MM.1S (cell line): ENCODE results near the gene SYK.

ENCODE experiments used
- DNase-seq: peaks from one replicate; pipeline ENCODE4 v3.0.0-alpha.2; 2015
- H2AFZ ChIP-seq: fragments of 300-600 bp; sonication (generic); 2 replicates; pipeline ENCODE4 v1.6.0; 2016; ENCODE audit warnings: antibody characterized with exemption, low read length
- H3F3A ChIP-seq: fragments of 300-600 bp; sonication (generic); 2 replicates; pipeline ENCODE4 v1.6.1; 2016; ENCODE audit warnings: mild to moderate bottlenecking, antibody characterized with exemption, low read length, moderate library complexity, mixed read lengths; ENCODE audit not compliant: insufficient read depth
- H3K27ac ChIP-seq: fragments of 300-600 bp; sonication (generic); 2 replicates; pipeline ENCODE4 v1.5.1; 2016; ENCODE audit warnings: mild to moderate bottlenecking, low read length
- H3K27me3 ChIP-seq: fragments of 300-600 bp; sonication (generic); replicated peaks from 2 replicates; pipeline ENCODE4 v1.6.0; 2016; ENCODE audit warnings: low read length; ENCODE audit not compliant: insufficient read depth
- H3K36me3 ChIP-seq: fragments of 300-600 bp; sonication (generic); replicated peaks from 2 replicates; pipeline ENCODE4 v1.6.1; 2016; ENCODE audit warnings: mild to moderate bottlenecking, low read length, mixed read lengths; ENCODE audit not compliant: insufficient read depth
- H3K4me1 ChIP-seq: fragments of 300-600 bp; sonication (generic); 2 replicates; pipeline ENCODE4 v1.6.1; 2016; ENCODE audit warnings: low read length, mixed read lengths
- H3K4me2 ChIP-seq: fragments of 300-600 bp; sonication (generic); 2 replicates; pipeline ENCODE4 v1.6.0; 2016; ENCODE audit warnings: low read depth, low read length
- H3K4me3 ChIP-seq: fragments of 300-600 bp; sonication (generic); 2 replicates; pipeline ENCODE4 v1.5.1; 2016; ENCODE audit warnings: low read length, mixed read lengths
- H3K79me2 ChIP-seq: fragments of 300-600 bp; sonication (generic); 2 replicates; pipeline ENCODE4 v1.6.1; 2016; ENCODE audit warnings: mixed run types, low read length, mixed read lengths
- H3K9ac ChIP-seq: fragments of 300-600 bp; sonication (generic); 2 replicates; pipeline ENCODE4 v1.6.1; 2016; ENCODE audit warnings: low read length, mixed read lengths
- H3K9me2 ChIP-seq: fragments of 300-600 bp; sonication (generic); replicated peaks from 2 replicates; pipeline ENCODE4 v1.6.1; 2016; ENCODE audit warnings: mild to moderate bottlenecking, low read length, mixed read lengths; ENCODE audit not compliant: insufficient read depth
- H3K9me3 ChIP-seq: fragments of 300-600 bp; sonication (generic); replicated peaks from 2 replicates; pipeline ENCODE4 v1.6.1; 2016; ENCODE audit warnings: mild to moderate bottlenecking, low read length, mixed read lengths; ENCODE audit not compliant: insufficient read depth
- H4K20me1 ChIP-seq: fragments of 300-600 bp; sonication (generic); 2 replicates; pipeline ENCODE4 v1.6.1; 2016; ENCODE audit warnings: mild to moderate bottlenecking, low read length, moderate library complexity, mixed read lengths; ENCODE audit not compliant: insufficient read depth
- CTCF ChIP-seq: fragments of 300-600 bp; sonication (generic); IDR thresholded peaks from 2 replicates; pipeline ENCODE4 v1.5.1; 2016; ENCODE audit warnings: antibody characterized with exemption, low read length, mixed read lengths
- EZH2 ChIP-seq: fragments of 300-600 bp; sonication (generic); optimal IDR thresholded peaks from 2 replicates; pipeline ENCODE3; 2017; ENCODE audit warnings: low read depth, mild to moderate bottlenecking, antibody characterized with exemption, low read length, mixed read lengths
- EZH2phosphoT487 ChIP-seq: fragments of 300-600 bp; sonication (generic); IDR thresholded peaks from 2 replicates; pipeline ENCODE4 v1.6.1; 2018; ENCODE audit warnings: antibody characterized with exemption, low read length

The SYK gene

GRCh38 chr9:90822866-90823265 lies 21.2 kb downstream of the SYK start:
- Histone ChIP-seq H3K4me3 (no peak overlapping the region), H4K20me1 (no peaks in the 10 kb centered on the region), H3K4me2 (no peak overlapping the region), H3K27ac (no peak overlapping the region), H3K4me1 (peaks cover 8% of the 10 kb centered on the region), H3K36me3 (no peaks in the 10 kb centered on the region), H3K9me2 (no peaks in the 10 kb centered on the region), H2AFZ (no peak overlapping the region), H3K9ac (no peak overlapping the region), H3F3A (no peaks in the 10 kb centered on the region), H3K79me2 (peaks cover 12% of the 10 kb centered on the region), H3K9me3 (no peaks in the 10 kb centered on the region), H3K27me3 (no peaks in the 10 kb centered on the region)
- DNase-seq: no peak
- TF ChIP-seq CTCF (no peak), EZH2phosphoT487 (no peak), EZH2 (no peak)

GRCh38 chr9:90825586-90825985 lies 24.0 kb downstream of the SYK start:
- no peaks in the 10 kb centered on the region for H3K9me3 ChIP-seq
- peaks cover 3% of the 10 kb centered on the region; the same call in 1 of the 2 replicates for H3K79me2 ChIP-seq
- H2AFZ ChIP-seq: no peak overlapping the region
- no peaks in the 10 kb centered on the region for H4K20me1 ChIP-seq
- no peak for DNase-seq
- H3K36me3 ChIP-seq: no peaks in the 10 kb centered on the region
- no peaks in the 10 kb centered on the region for H3K27me3 ChIP-seq
- H3K4me3 ChIP-seq: no peak overlapping the region
- H3K27ac ChIP-seq: no peak overlapping the region
- H3K9me2 ChIP-seq: no peaks in the 10 kb centered on the region
- no peaks in the 10 kb centered on the region for H3F3A ChIP-seq
- H3K4me2 ChIP-seq: no peak overlapping the region
- H3K9ac ChIP-seq: no peak overlapping the region
- TF ChIP-seq CTCF (no peak), EZH2phosphoT487 (no peak), EZH2 (no peak)
- peaks cover 8% of the 10 kb centered on the region for H3K4me1 ChIP-seq

- Histone ChIP-seq H3K4me1 (peaks cover 8% of the 10 kb centered on the region), H3K4me3 (no peak overlapping the region), H3K27me3 (no peaks in the 10 kb centered on the region), H3K27ac (no peak overlapping the region), H3K4me2 (no peak overlapping the region), H3K36me3 (no peaks in the 10 kb centered on the region), H3F3A (no peaks in the 10 kb centered on the region), H3K79me2 (peaks cover 6% of the 10 kb centered on the region; the same call in 1 of the 2 replicates), H4K20me1 (no peaks in the 10 kb centered on the region), H2AFZ (no peak overlapping the region), H3K9me2 (no peaks in the 10 kb centered on the region), H3K9me3 (no peaks in the 10 kb centered on the region), H3K9ac (no peak overlapping the region)
- TF ChIP-seq EZH2phosphoT487 (no peak), CTCF (no peak), EZH2 (no peak)
- no peak for DNase-seq
These were observed 24.9 kb downstream of the SYK start for GRCh38 chr9:90826326-90827020.
